Activated B cell treated with CpG ODN at 0.5 μM for 24 hours (primary cell): ENCODE measurements around the gene SYCP2. TPM values are rescaled to one million over a fixed set of nuclear protein-coding genes. Genes with fewer than 3 reads are reported as not detected.

Experiments used
- ATAC-seq: fragments of 200-7000 bp; cut with Tn5 transposase; one replicate; pipeline ENCODE4 v1.10.0; 2021; ENCODE audit warnings: low read depth, mild to moderate bottlenecking, moderate library complexity
- CTCF ChIA-PET: fragments of 350-600 bp; sonication (Branson Sonifier 250); formaldehyde crosslinking; loops from one replicate; lab custom pipeline; 2021; ENCODE audit warnings: antibody characterized with exemption; lab: Charles Lee
- POLR2A ChIA-PET: fragments of 350-600 bp; sonication (Branson Sonifier 250); formaldehyde crosslinking; loops from one replicate; lab custom pipeline; 2021; ENCODE audit warnings: antibody characterized with exemption; lab: Charles Lee
- DNase-seq: peaks from one replicate; pipeline ENCODE4 v3.0.0; 2022
- H3K27ac Mint-ChIP-seq: one replicate; pipeline ENCODE4 v1.8.0; 2020; ENCODE audit warnings: mixed read lengths
- H3K27me3 Mint-ChIP-seq: one replicate; pipeline ENCODE4 v1.8.0; 2021; ENCODE audit warnings: mixed read lengths
- H3K36me3 Mint-ChIP-seq: one replicate; pipeline ENCODE4 v1.8.0; 2021; ENCODE audit warnings: low read depth, mixed read lengths
- H3K4me1 Mint-ChIP-seq: one replicate; pipeline ENCODE4 v1.8.0; 2021; ENCODE audit warnings: mixed read lengths
- H3K4me3 Mint-ChIP-seq: one replicate; pipeline ENCODE4 v1.8.0; 2020; ENCODE audit warnings: mild to moderate bottlenecking, mixed read lengths
- H3K9me3 Mint-ChIP-seq: one replicate; pipeline ENCODE4 v1.8.0; 2020; ENCODE audit warnings: mixed read lengths
- intact Hi-C: fragments of 100-400 bp; cut with micrococcal nuclease; formaldehyde crosslinking; loops from one replicate; pipeline ENCODE4 v1.15.1; 2024
- total RNA-seq: library from RNA; stranded (reverse); gene quantifications from 2 replicates; pipeline ENCODE4 v1.2.3, GENCODE V29; 2022
- TF ChIP-seq, protein P1 (sequence below): fragments of 200-600 bp; IDR thresholded peaks from one replicate; pipeline ENCODE4 v1.8.0; 2022; ENCODE audit warnings: antibody characterized with exemption, mild to moderate bottlenecking

The SYCP2 gene
- total RNA-seq, 1 donor from 2014 or later: 1.3 TPM

DNA sequence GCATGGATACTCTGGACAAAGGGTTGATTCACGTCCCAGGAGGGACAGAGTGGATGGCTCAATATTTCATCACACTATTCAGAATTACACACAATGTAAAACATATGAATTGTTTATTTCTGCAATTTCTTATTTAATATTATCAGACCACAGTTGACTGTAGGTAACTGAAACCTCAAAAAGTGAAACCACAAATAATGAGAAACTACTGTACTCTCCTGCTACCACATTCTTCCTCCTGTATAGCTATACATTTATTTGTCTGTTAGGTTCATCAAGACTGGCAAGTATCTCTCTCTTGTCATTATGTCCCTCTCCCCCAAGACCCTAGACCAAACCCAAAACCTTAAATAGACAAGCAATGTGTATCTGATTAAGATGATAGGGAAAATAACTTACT is 60.0 kb downstream of the SYCP2 start:
- no peak for ATAC-seq
- CTCF ChIA-PET: no interaction called here
- Mint-ChIP-seq H3K27me3 (no peaks in the 10 kb centered on the region), H3K4me3 (no peak overlapping the region), H3K36me3 (no peaks in the 10 kb centered on the region), H3K27ac (no peak overlapping the region), H3K9me3 (no peaks in the 10 kb centered on the region), H3K4me1 (no peaks in the 10 kb centered on the region)
- POLR2A ChIA-PET: no interaction called here
- TF ChIP-seq, protein P1, sequence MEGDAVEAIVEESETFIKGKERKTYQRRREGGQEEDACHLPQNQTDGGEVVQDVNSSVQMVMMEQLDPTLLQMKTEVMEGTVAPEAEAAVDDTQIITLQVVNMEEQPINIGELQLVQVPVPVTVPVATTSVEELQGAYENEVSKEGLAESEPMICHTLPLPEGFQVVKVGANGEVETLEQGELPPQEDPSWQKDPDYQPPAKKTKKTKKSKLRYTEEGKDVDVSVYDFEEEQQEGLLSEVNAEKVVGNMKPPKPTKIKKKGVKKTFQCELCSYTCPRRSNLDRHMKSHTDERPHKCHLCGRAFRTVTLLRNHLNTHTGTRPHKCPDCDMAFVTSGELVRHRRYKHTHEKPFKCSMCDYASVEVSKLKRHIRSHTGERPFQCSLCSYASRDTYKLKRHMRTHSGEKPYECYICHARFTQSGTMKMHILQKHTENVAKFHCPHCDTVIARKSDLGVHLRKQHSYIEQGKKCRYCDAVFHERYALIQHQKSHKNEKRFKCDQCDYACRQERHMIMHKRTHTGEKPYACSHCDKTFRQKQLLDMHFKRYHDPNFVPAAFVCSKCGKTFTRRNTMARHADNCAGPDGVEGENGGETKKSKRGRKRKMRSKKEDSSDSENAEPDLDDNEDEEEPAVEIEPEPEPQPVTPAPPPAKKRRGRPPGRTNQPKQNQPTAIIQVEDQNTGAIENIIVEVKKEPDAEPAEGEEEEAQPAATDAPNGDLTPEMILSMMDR: no peak
- DNase-seq: no peak
- intact Hi-C loops: no loop called here

DNA sequence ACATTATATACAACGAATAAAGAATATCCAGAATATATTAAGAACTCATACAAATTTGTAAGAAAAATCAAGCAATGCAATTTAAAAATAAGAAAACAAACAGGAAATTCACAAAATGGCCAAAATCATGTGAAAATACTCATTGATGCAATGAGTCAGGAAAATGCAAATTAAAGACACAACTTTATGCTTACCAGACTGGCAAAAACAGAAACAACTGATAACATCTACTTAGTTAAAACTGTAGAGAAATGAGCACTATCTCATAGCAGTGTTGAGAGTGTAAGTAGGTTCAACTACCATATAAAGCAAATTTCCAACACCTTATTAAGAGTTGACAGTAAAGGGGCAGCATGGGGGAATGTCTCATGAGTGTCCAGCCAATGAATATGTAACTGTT is 62.3 kb downstream of the SYCP2 start:
- ChIA-PET CTCF (no interaction called here), POLR2A (no interaction called here)
- Mint-ChIP-seq H3K4me1 (no peaks in the 10 kb centered on the region), H3K9me3 (no peaks in the 10 kb centered on the region), H3K27ac (no peak overlapping the region), H3K27me3 (no peaks in the 10 kb centered on the region), H3K36me3 (no peaks in the 10 kb centered on the region), H3K4me3 (no peak overlapping the region)
- intact Hi-C loops: no loop called here
- no peak for ATAC-seq
- no peak for DNase-seq
- TF ChIP-seq, protein P1: no peak

DNA sequence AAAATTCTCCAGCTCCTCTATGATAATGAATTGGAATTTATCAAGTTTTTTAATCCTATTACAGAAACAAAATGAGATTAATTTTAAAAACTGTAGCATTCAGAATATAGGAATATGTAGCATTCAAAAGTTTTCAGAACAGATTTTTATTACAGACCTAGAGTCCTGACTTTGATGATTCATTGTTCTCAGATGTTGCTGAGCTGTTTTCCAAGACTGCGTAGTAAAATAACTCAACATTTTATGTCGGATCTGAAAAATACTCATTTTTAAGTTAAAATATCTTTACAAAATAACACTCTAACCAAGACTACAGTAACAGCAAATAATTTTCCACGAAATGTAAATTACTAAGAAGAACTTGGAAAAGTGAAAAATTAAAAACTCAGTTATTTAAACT is 67.1 kb downstream of the SYCP2 start:
- DNase-seq: no peak
- Mint-ChIP-seq H3K27me3 (peaks cover 4% of the 10 kb centered on the region), H3K27ac (no peak overlapping the region), H3K4me3 (no peak overlapping the region), H3K4me1 (no peaks in the 10 kb centered on the region), H3K9me3 (no peaks in the 10 kb centered on the region), H3K36me3 (no peaks in the 10 kb centered on the region)
- CTCF ChIA-PET: no interaction called here
- POLR2A ChIA-PET: no interaction called here
- no peak for ATAC-seq
- TF ChIP-seq, protein P1: no peak
- intact Hi-C loops: no loop called here

GRCh38 chr20:59864726-59865125 is 68.7 kb downstream of the SYCP2 start:
- DNase-seq (no peak), ATAC-seq (no peak)
- intact Hi-C loops: no loop called here
- POLR2A ChIA-PET: no interaction called here
- CTCF ChIA-PET: no interaction called here
- Mint-ChIP-seq H3K27ac (no peak overlapping the region), H3K27me3 (peaks cover 4% of the 10 kb centered on the region), H3K4me1 (no peaks in the 10 kb centered on the region), H3K4me3 (no peak overlapping the region), H3K36me3 (no peaks in the 10 kb centered on the region), H3K9me3 (no peaks in the 10 kb centered on the region)
- TF ChIP-seq, protein P1: no peak

DNA sequence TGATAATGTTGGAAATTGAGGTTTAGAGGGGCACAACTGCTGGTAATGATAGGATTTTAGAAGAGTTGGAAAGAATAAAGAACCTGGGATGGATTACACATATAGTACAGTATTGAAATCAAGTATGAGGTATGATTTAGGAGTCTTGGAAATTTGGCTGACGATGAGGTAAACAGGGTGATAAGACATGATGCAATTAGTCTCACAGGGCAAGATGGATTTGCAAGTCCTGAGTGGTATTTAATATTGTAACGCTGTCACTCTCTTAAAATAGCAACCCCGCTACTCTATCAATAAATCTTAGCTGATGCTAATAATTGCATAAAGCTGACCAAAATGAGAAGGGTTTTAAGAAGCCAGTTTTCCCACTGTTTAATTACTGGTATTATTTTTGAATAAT is 70.4 kb downstream of the SYCP2 start:
- CTCF ChIA-PET: no interaction called here
- no peak for DNase-seq
- no peak overlapping the region for H3K27ac Mint-ChIP-seq
- TF ChIP-seq, protein P1: no peak
- no peak overlapping the region for H3K4me3 Mint-ChIP-seq
- ATAC-seq: no peak
- no peaks in the 10 kb centered on the region for H3K9me3 Mint-ChIP-seq
- no peaks in the 10 kb centered on the region for H3K4me1 Mint-ChIP-seq
- no peaks in the 10 kb centered on the region for H3K36me3 Mint-ChIP-seq
- intact Hi-C loops: no loop called here
- POLR2A ChIA-PET: no interaction called here
- H3K27me3 Mint-ChIP-seq: peaks cover 4% of the 10 kb centered on the region
